COLO668 (cell line): ENCODE results near the gene GREB1L.
A peak's percentile ranks its signal among the peaks of the same experiment; 100 is the strongest.

ENCODE experiments used
- DNase-seq: peaks from one replicate; lab custom pipeline; 2025; ENCODE audit not compliant: unreplicated experiment; lab: John Stamatoyannopoulos, UW

Gene GREB1L

GRCh38 chr18:21444465-21445212 lies 202.6 kb downstream of the GREB1L start:
- peak; percentile 45 for DNase-seq

- DNase-seq, result no peak
These were observed 206.3 kb downstream of the GREB1L start for GRCh38 chr18:21448299-21448698.

DNA sequence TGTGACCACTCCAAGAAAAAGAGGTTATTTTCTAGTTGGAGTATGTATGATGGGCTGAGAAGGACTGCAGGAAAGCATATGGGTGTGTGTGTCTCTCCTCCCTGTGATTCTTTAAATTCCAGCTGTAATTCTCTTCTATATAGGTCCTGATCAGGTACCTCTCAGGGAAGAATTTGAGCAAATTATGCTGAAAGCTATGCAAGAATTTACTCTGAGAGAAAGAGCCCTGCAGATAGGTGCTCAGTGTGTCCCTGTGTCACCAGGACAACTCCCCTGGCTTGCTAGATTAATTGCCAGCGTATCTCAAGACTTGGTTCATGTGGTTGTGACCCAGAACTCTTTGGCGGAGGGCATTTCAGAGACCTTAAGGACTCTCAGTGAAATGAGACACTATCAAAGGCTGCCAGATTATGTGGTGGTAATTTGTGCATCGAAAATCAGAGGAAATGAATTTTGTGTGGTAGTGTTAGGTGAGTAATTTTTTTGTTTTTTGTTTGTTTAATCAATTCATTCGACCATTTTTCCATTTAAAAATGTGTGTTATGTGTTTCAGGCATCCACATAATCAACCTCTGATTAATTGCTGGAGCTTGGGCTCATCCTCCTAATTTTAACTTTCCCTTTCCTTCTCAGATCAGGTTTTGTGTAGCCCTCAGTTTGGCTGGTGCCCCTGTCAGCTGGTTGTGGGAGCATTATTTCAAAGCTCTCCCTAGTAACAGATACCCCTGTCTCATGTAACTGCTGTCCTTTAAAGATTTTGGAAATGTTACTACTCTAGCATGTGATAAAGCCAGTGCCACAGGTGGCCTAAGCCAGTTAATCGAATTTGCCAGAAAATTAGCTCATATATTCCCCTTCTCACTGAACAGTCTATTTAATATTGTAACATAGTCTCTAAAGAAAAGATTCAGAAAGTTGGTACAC lies 207.6 kb downstream of the GREB1L start:
- DNase-seq, result no peak

GRCh38 chr18:21450503-21450902 lies 208.5 kb downstream of the GREB1L start:
- DNase-seq, result no peak

GRCh38 chr18:21450913-21451312 lies 208.9 kb downstream of the GREB1L start:
- DNase-seq, result no peak

DNA sequence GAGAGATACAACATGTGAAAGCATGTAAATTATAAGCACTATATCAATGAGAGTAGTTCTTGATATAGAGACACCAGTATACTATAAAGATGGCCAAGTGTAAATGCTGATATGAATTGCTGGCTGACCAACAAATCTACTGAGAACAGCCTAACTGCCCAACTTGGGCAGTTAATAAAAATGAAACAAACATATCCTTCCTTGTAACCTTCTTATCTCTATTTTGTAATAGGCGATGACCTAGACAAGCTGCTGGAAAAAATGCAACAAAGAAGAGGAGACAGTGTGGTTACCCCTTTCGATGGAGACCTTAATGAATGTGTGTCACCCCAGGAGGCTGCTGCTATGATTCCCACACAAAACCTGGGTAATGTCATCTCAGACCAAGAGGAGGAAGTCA lies 209.8 kb downstream of the GREB1L start:
- DNase-seq, result no peak

GRCh38 chr18:21452276-21452780 lies 210.3 kb downstream of the GREB1L start:
- no peak for DNase-seq

GRCh38 chr18:21452796-21453510 lies 210.9 kb downstream of the GREB1L start:
- no peak for DNase-seq

- no peak for DNase-seq
These were observed 211.5 kb downstream of the GREB1L start for GRCh38 chr18:21453511-21453901.

GRCh38 chr18:21454725-21455124 lies 212.7 kb downstream of the GREB1L start:
- no peak for DNase-seq

- DNase-seq, result no peak
These were observed 214.6 kb downstream of the GREB1L start for GRCh38 chr18:21456428-21457178.

DNA sequence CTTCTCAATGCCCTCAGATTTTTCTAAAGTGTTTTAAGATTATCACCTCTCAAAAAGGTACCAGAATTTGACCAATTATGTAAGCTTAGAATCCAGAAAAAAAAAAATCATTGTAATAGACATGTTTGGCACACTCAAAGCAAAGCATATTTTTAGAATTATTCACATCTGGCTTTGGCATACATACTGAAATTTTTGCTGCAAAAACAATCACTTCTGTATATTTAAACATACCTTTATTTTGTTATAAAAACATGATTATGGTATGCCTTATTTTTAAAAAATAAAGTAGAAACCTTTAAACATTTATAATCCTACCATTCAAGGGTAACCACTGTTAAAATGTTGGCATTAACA lies 215.1 kb downstream of the GREB1L start:
- DNase-seq, result no peak

- no peak for DNase-seq
These were observed 216.3 kb downstream of the GREB1L start for GRCh38 chr18:21458310-21458709.

- no peak for DNase-seq
These were observed 216.8 kb downstream of the GREB1L start for GRCh38 chr18:21458788-21459187.

- no peak for DNase-seq
These were observed 217.8 kb downstream of the GREB1L start for GRCh38 chr18:21459706-21460286.

- DNase-seq, result no peak
These were observed 219.4 kb downstream of the GREB1L start for GRCh38 chr18:21461460-21461859.

DNA sequence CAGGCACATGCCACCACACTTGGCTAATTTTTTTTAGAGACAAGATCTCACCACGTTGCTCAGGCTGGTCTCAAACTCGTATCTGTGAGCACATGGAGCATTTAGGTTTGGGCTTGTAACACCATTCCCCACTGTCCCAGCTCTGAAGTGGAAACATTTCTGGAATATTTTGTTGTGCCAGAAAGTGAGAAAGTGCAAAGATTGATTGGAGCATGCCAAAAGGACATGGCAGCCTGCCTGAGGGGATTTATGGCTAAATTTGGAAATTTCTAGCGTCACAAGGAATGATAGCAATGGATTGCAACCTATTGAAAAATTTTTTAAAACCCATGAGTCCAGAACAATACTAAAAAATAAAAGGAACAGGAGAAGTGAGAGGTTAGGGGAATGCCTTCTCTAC lies 221.7 kb downstream of the GREB1L start:
- no peak for DNase-seq

GRCh38 chr18:21468514-21469164 lies 226.6 kb downstream of the GREB1L start:
- DNase-seq, result no peak

DNA sequence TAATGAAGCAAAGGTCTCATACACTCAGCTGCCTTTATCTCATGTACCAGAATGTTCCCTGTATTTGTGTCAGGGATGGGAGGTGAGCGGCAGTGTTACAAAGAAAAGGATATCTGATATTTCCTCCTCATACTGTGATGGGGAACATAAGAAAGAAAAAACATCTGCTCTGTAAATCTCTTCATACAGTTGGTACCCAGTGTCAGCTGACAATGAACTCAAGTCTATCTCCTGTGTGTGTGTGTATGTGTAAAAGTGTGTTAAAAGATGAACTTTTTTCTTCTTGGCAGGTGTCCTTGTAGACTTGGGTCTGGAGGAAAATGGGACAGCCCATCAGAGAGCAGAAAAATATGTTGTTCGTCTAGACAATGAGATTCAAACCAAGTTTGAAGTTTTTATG lies 230.7 kb downstream of the GREB1L start:
- no peak for DNase-seq

GRCh38 chr18:21474621-21475020 lies 232.6 kb downstream of the GREB1L start:
- DNase-seq, result no peak
